ENCODE data around the gene IKBKE.
"Not testable (repeated sequence)": the region's sequence is repeated elsewhere in the genome, so short reads cannot be mapped to it uniquely, and the experiment has no call there.

The IKBKE gene

DNA sequence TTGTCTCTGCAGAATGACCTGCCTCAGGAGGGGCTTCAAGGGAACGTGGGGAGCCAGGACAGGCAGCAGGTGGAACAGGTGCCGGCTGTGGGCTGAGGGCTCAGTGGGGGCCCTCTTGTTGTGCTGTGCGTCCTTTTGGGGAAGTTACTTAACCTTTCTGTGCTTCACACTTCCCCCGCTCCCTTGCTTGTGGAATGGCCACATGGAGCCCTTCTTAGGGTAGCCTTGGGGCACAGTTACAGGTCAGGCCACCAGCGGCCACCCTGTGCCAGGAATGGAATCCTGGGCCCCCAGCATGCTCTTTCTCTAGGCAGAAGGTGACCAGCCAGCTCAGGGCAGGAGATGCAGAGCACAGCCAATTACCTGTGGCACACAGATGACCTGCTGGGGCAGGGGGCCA, 2.6 kb downstream of the IKBKE start:
- peaks cover 28% of the 10 kb centered on the region for H3K36me3 ChIP-seq (ENCODE audit: control insufficient read depth, insufficient read depth, low read length)
- H3K4me1 ChIP-seq (ENCODE audit: control insufficient read depth, insufficient read depth, low read length, poor library complexity, severe bottlenecking), result peaks cover 31% of the 10 kb centered on the region
- no peak overlapping the region for H3K4me3 ChIP-seq (ENCODE audit: extremely low read depth, insufficient read depth, low read length, poor library complexity, severe bottlenecking)
- no peaks in the 10 kb centered on the region for H3K9me3 ChIP-seq (ENCODE audit: control insufficient read depth, low read length)
- H3K27ac ChIP-seq (ENCODE audit: low read depth, low read length, severe bottlenecking), result no peak overlapping the region
- WGBS, 2 experiments (ENCODE audit: insufficient coverage in 2 of 2), result 65 to 66% methylated on average over 5 of the region's 5 CpGs

DNA sequence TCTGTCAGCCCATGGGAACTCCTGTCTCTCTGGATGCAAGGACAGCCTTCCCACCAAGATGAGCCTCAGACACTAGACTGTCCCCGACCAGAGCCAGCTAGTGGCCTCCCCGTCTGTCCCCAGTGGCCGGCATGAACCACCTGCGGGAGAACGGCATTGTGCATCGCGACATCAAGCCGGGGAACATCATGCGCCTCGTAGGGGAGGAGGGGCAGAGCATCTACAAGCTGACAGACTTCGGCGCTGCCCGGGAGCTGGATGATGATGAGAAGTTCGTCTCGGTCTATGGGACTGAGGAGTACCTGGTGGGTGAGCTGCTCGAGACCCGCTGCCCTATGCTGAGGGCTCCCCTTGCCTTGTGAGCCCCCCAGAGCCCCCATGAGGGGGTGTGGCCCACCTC, 5.8 kb downstream of the IKBKE start:
- Histone ChIP-seq H3K9me3 (ENCODE audit: control insufficient read depth, low read length) (no peaks in the 10 kb centered on the region), H3K27ac (ENCODE audit: low read depth, low read length, severe bottlenecking) (no peak overlapping the region), H3K36me3 (ENCODE audit: control insufficient read depth, insufficient read depth, low read length) (peaks cover 34% of the 10 kb centered on the region), H3K4me3 (ENCODE audit: extremely low read depth, insufficient read depth, low read length, poor library complexity, severe bottlenecking) (no peak overlapping the region), H3K4me1 (ENCODE audit: control insufficient read depth, insufficient read depth, low read length, poor library complexity, severe bottlenecking) (peaks cover 27% of the 10 kb centered on the region)
- 94 to 96% methylated on average over 10 to 15 of the region's 17 CpGs for WGBS, 2 experiments (ENCODE audit: insufficient coverage in 2 of 2)

DNA sequence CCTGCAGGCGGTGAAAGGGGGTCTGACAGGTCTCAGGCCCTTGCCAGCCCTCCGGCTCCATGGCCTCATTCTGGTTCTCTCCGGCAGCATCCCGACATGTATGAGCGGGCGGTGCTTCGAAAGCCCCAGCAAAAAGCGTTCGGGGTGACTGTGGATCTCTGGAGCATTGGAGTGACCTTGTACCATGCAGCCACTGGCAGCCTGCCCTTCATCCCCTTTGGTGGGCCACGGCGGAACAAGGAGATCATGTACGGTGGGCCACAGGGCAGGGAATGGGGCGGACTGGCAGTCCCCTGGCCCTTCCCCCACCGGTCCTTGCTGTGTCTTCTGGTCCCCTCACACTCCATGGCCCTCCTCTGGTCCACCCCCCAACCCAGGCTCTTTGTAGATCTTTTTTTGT, 6.3 kb downstream of the IKBKE start:
- H3K4me3 ChIP-seq (ENCODE audit: extremely low read depth, insufficient read depth, low read length, poor library complexity, severe bottlenecking), result no peak overlapping the region
- H3K4me1 ChIP-seq (ENCODE audit: control insufficient read depth, insufficient read depth, low read length, poor library complexity, severe bottlenecking), result peaks cover 22% of the 10 kb centered on the region
- no peaks in the 10 kb centered on the region for H3K9me3 ChIP-seq (ENCODE audit: control insufficient read depth, low read length)
- H3K36me3 ChIP-seq (ENCODE audit: control insufficient read depth, insufficient read depth, low read length), result peaks cover 34% of the 10 kb centered on the region
- H3K27ac ChIP-seq (ENCODE audit: low read depth, low read length, severe bottlenecking), result no peak overlapping the region
- 96 to 98% methylated on average over 12 of the region's 14 CpGs for WGBS, 2 experiments (ENCODE audit: insufficient coverage in 2 of 2)

DNA sequence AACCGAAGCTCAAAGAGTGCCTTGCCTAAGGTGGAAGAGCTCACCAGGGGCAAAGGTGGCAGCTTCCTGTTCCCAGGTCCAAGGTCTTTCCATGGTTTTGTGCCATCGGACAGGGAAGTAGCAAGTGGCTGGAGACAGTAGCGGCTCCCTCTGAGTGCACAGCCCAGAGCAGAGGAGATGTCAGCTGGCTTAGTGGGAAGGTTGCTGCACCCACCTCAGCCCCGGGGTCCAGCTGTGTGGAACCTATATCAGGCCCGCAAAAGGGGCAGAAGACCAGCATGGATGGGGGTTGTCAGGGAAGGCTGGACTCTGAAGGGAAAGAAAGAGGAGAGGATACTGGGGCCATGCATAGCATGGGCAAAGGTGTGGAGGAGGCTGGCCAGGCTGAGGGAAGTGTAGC, 6.8 kb downstream of the IKBKE start:
- peaks cover 16% of the 10 kb centered on the region for H3K4me1 ChIP-seq (ENCODE audit: control insufficient read depth, insufficient read depth, low read length, poor library complexity, severe bottlenecking)
- H3K27ac ChIP-seq (ENCODE audit: low read depth, low read length, severe bottlenecking), result no peak overlapping the region
- WGBS, 2 experiments (ENCODE audit: insufficient coverage in 2 of 2), result 91 to 98% methylated on average over 5 of the region's 5 CpGs
- H3K4me3 ChIP-seq (ENCODE audit: extremely low read depth, insufficient read depth, low read length, poor library complexity, severe bottlenecking), result no peak overlapping the region
- H3K36me3 ChIP-seq (ENCODE audit: control insufficient read depth, insufficient read depth, low read length), result peaks cover 36% of the 10 kb centered on the region
- no peaks in the 10 kb centered on the region for H3K9me3 ChIP-seq (ENCODE audit: control insufficient read depth, low read length)

DNA sequence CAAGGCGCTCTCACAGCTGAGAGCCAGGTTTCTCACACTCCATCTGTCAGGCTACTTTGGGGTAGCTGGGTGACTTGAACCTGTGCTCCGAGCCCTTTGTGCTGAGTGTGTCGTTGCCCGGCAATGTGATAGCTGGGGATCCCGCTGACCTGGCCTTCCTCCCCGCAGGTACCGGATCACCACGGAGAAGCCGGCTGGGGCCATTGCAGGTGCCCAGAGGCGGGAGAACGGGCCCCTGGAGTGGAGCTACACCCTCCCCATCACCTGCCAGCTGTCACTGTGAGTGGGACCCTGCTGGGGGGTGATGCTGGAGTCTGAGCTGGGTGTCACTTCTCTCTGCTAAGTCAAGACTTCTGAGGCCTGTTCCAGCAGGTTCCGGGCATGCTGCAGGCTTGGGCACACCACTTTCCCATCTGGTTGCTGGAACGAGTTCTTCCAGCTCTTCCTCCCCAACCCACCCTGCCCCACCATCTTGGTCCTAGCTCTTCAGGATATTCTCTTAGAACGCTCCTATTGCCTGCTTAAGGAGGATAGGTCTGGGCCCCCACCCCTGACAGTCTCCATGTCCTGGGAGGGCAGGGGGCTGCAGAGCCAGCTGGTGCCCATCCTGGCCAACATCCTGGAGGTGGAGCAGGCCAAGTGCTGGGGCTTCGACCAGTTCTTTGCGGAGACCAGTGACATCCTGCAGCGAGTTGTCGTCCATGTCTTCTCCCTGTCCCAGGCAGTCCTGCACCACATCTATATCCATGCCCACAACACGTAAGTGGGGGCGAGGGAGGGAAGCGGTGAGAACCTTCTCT, 7.5 kb downstream of the IKBKE start:
- WGBS, 2 experiments (ENCODE audit: insufficient coverage in 2 of 2), result 84 to 92% methylated on average over 14 to 17 of the region's 21 CpGs
- Histone ChIP-seq H3K9me3 (ENCODE audit: control insufficient read depth, low read length) (no peaks in the 10 kb centered on the region), H3K4me1 (ENCODE audit: control insufficient read depth, insufficient read depth, low read length, poor library complexity, severe bottlenecking) (peaks cover 10% of the 10 kb centered on the region), H3K36me3 (ENCODE audit: control insufficient read depth, insufficient read depth, low read length) (peaks cover 42% of the 10 kb centered on the region), H3K27ac (ENCODE audit: low read depth, low read length, severe bottlenecking) (no peak overlapping the region), H3K4me3 (ENCODE audit: extremely low read depth, insufficient read depth, low read length, poor library complexity, severe bottlenecking) (no peak overlapping the region)

DNA sequence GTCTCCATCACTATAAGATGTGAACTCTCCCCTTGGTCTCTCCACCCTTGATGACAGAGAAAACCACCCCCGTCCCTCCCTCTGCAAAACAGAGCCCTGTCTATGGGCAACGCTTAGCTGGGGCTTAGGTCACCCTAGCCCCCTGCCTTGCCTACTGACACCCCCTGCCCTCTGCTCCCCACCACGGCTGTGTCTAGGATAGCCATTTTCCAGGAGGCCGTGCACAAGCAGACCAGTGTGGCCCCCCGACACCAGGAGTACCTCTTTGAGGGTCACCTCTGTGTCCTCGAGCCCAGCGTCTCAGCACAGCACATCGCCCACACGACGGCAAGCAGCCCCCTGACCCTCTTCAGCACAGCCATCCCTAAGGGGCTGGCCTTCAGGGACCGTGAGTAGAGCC, 8.5 kb downstream of the IKBKE start:
- Histone ChIP-seq H3K9me3 (ENCODE audit: control insufficient read depth, low read length) (no peaks in the 10 kb centered on the region), H3K4me1 (ENCODE audit: control insufficient read depth, insufficient read depth, low read length, poor library complexity, severe bottlenecking) (peaks cover 3% of the 10 kb centered on the region), H3K36me3 (ENCODE audit: control insufficient read depth, insufficient read depth, low read length) (peaks cover 48% of the 10 kb centered on the region), H3K4me3 (ENCODE audit: extremely low read depth, insufficient read depth, low read length, poor library complexity, severe bottlenecking) (no peak overlapping the region), H3K27ac (ENCODE audit: low read depth, low read length, severe bottlenecking) (no peak overlapping the region)
- WGBS, 2 experiments (ENCODE audit: insufficient coverage in 2 of 2), result 89 to 90% methylated on average over 6 to 10 of the region's 11 CpGs

DNA sequence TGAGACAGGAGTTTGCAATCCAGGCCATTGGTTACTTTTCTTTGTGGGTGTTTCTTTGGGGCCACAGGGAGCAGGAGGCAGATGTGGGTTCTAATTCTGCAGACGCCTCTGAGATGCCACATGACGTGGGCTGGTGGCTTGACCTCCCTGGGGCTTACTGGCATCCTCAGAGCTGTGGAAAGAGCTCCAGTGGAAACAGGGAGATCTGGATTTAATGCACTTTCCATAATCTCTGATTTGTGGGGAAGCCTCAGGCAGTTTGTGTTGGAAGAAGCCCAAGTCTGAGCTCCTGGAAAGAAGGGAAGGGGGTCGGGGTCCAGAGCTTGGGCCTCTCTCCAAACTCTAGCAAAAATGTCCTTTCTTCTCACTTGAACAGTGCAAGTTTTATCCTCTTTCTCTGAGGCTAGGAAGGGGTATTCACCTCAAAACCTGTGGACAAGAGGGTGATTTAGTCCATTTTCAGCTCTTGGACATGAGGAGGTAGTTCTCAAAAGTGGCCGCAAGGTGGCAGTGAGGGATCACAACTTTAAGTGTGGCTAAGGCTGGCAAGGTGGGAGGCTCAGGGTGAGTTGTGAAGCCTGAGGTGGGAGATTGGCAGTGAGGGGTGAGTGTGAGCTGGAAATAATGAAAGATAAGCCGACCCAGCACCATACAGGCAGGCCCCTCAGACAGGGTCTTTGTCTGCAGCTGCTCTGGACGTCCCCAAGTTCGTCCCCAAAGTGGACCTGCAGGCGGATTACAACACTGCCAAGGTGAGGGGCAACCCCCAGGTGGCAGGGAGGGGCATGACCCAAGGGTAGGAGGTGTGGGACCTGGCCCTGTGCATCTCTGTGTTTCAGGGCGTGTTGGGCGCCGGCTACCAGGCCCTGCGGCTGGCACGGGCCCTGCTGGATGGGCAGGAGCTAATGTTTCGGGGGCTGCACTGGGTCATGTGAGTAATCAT, 9.2 kb downstream of the IKBKE start:
- Histone ChIP-seq H3K36me3 (ENCODE audit: control insufficient read depth, insufficient read depth, low read length) (peaks cover 43% of the 10 kb centered on the region), H3K27ac (ENCODE audit: low read depth, low read length, severe bottlenecking) (no peak overlapping the region), H3K4me1 (ENCODE audit: control insufficient read depth, insufficient read depth, low read length, poor library complexity, severe bottlenecking) (peaks cover 3% of the 10 kb centered on the region), H3K4me3 (ENCODE audit: extremely low read depth, insufficient read depth, low read length, poor library complexity, severe bottlenecking) (no peak overlapping the region), H3K9me3 (ENCODE audit: control insufficient read depth, low read length) (no peaks in the 10 kb centered on the region)
- WGBS, 2 experiments (ENCODE audit: insufficient coverage in 2 of 2), result 73 to 86% methylated on average over 9 to 11 of the region's 14 CpGs

DNA sequence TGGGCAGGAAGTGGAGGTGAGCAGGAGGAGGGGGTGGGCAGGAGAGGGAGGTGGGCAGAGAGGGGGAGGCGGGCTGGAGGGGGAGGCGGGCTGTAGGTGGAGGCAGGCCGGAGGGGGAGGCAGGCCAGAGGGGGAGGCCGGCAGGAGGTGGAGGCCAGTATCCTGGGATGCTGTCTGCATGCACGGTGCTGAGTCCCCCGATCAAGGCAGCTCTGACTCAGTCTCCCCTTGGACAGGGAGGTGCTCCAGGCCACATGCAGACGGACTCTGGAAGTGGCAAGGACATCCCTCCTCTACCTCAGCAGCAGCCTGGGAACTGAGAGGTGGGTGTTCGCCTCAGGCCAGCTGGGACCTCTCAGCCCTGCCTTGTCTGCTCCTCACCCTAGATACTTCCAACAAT, 9.9 kb downstream of the IKBKE start:
- Histone ChIP-seq H3K4me3 (ENCODE audit: extremely low read depth, insufficient read depth, low read length, poor library complexity, severe bottlenecking) (no peak overlapping the region), H3K9me3 (ENCODE audit: control insufficient read depth, low read length) (no peaks in the 10 kb centered on the region), H3K36me3 (ENCODE audit: control insufficient read depth, insufficient read depth, low read length) (peaks cover 42% of the 10 kb centered on the region), H3K4me1 (ENCODE audit: control insufficient read depth, insufficient read depth, low read length, poor library complexity, severe bottlenecking) (peaks cover 3% of the 10 kb centered on the region), H3K27ac (ENCODE audit: low read depth, low read length, severe bottlenecking) (no peak overlapping the region)
- WGBS, 2 experiments (ENCODE audit: insufficient coverage in 2 of 2), result 92 to 93% methylated on average over 5 to 7 of the region's 8 CpGs

DNA sequence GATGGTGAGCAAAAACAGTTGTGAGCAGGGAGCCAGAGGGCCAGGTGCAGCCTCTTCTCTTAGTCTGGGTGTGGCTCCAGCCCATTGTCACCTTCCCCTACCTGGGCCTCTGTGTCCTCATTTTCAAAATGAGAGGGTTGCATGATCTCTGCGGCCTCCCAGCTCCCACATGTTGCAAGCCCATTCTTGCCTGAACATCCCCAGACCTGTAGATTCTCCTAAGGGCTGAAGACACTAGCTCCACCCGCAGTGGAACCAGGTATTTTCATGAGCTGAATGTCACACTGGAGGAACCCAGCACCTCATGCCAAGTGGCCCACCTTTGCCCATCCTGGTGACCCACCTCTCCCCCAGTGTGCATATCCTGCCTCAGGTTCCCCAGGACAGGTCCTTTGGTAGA, 12.3 kb downstream of the IKBKE start:
- 88 to 100% methylated on average over 2 of the region's 2 CpGs for WGBS, 2 experiments (ENCODE audit: insufficient coverage in 2 of 2)
- no peak overlapping the region for H3K27ac ChIP-seq (ENCODE audit: low read depth, low read length, severe bottlenecking)
- H3K4me3 ChIP-seq (ENCODE audit: extremely low read depth, insufficient read depth, low read length, poor library complexity, severe bottlenecking), result no peak overlapping the region
- no peaks in the 10 kb centered on the region for H3K9me3 ChIP-seq (ENCODE audit: control insufficient read depth, low read length)
- H3K4me1 ChIP-seq (ENCODE audit: control insufficient read depth, insufficient read depth, low read length, poor library complexity, severe bottlenecking), result peaks cover 10% of the 10 kb centered on the region
- H3K36me3 ChIP-seq (ENCODE audit: control insufficient read depth, insufficient read depth, low read length), result peaks cover 30% of the 10 kb centered on the region

DNA sequence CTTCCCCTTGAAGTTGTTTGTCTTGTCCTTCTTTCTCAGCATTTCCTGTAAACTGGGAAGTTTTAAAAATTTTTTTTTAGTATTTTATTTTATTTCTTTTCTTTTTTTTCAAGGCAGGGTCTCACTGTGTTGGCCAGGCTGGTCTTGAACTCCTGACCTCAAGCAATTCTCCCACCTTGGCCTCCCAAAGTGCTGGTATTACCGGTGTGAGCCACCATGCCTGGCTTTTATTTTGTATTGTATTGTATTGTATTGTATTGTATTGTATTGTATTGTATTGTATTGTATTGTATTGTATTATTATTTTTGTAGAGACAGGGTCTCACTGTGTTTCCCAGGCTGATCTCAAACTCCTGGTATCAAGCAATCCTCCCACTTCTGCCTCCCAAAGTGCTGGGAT, 13.6 kb downstream of the IKBKE start:
- no CpG with 5 or more reads among the region's 1 CpG for WGBS, 2 experiments (ENCODE audit: insufficient coverage in 2 of 2)
- H3K4me1 ChIP-seq (ENCODE audit: control insufficient read depth, insufficient read depth, low read length, poor library complexity, severe bottlenecking), result peaks cover 10% of the 10 kb centered on the region

More for the DNA sequence above, 13.6 kb downstream of the IKBKE start:
- not testable (repeated sequence) for H3K4me3 ChIP-seq (ENCODE audit: extremely low read depth, insufficient read depth, low read length, poor library complexity, severe bottlenecking); H3K27ac ChIP-seq (ENCODE audit: low read depth, low read length, severe bottlenecking); H3K9me3 ChIP-seq (ENCODE audit: control insufficient read depth, low read length)
- peaks cover 33% of the 10 kb centered on the region for H3K36me3 ChIP-seq (ENCODE audit: control insufficient read depth, insufficient read depth, low read length)
